ENCODE measurements around the gene MARK4.

Gene MARK4

GRCh38 chr19:45244133-45244794, 6.8 kb upstream of the MARK4 start:
- TF ChIP-seq, protein P1, sequence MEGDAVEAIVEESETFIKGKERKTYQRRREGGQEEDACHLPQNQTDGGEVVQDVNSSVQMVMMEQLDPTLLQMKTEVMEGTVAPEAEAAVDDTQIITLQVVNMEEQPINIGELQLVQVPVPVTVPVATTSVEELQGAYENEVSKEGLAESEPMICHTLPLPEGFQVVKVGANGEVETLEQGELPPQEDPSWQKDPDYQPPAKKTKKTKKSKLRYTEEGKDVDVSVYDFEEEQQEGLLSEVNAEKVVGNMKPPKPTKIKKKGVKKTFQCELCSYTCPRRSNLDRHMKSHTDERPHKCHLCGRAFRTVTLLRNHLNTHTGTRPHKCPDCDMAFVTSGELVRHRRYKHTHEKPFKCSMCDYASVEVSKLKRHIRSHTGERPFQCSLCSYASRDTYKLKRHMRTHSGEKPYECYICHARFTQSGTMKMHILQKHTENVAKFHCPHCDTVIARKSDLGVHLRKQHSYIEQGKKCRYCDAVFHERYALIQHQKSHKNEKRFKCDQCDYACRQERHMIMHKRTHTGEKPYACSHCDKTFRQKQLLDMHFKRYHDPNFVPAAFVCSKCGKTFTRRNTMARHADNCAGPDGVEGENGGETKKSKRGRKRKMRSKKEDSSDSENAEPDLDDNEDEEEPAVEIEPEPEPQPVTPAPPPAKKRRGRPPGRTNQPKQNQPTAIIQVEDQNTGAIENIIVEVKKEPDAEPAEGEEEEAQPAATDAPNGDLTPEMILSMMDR (IDR thresholded peaks at IDR 0.05; ENCODE audit: low read depth, low read length): no peak

DNA sequence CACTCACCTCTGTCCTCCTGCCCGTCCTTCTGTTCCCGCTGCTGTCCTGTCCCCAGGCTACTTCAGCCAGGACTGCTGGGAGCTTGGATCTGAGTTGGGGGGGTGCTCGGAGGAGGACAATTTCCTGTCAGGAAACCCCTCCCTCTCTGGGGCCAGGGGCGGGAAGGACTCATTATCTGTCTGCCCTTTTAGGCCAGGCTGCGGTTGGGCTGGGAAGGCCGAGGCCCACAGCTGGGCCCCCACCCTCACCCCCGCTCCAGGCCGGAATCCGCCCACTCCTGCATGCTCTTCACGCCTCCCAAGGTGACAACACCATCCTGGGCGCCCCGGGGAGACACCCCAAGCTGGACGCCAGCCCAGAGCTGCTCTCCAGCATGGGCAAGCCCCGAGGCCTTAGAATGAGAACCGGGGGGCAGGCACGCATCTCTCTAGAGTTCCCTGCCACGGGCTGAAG, 5.7 kb upstream of the MARK4 start, which contains the start of gene EXOC3L2:
Gene EXOC3L2 (minus strand): TSS at position 74 of the 454 bp plus-strand sequence. CDS start 6,362 bp downstream, outside the sequence.
- TF ChIP-seq, protein P1 (IDR thresholded peaks at IDR 0.05; ENCODE audit: low read depth, low read length): no peak
- H3K4me3 ChIP-seq (ENCODE audit: low read depth, low read length): no peak within 1 kb of the TSS

More at GRCh38 chr19:45244133-45244794, 6.8 kb upstream of the MARK4 start:
- no peak overlapping the region for H3K4me3 ChIP-seq (ENCODE audit: low read depth, low read length)

- H3K4me3 ChIP-seq (ENCODE audit: low read depth, low read length): no peak overlapping the region
- TF ChIP-seq, protein P1 (IDR thresholded peaks at IDR 0.05; ENCODE audit: low read depth, low read length): no peak
Observed at GRCh38 chr19:45245826-45246225, 5.2 kb upstream of the MARK4 start.

- TF ChIP-seq, protein P1 (IDR thresholded peaks at IDR 0.05; ENCODE audit: low read depth, low read length): no peak
- no peak overlapping the region for H3K4me3 ChIP-seq (ENCODE audit: low read depth, low read length)
Observed at GRCh38 chr19:45247136-45247535, 3.9 kb upstream of the MARK4 start.

GRCh38 chr19:45249261-45250033, 1.6 kb upstream of the MARK4 start:
- TF ChIP-seq, protein P1 (IDR thresholded peaks at IDR 0.05; ENCODE audit: low read depth, low read length): no peak
- no peak overlapping the region for H3K4me3 ChIP-seq (ENCODE audit: low read depth, low read length)

DNA sequence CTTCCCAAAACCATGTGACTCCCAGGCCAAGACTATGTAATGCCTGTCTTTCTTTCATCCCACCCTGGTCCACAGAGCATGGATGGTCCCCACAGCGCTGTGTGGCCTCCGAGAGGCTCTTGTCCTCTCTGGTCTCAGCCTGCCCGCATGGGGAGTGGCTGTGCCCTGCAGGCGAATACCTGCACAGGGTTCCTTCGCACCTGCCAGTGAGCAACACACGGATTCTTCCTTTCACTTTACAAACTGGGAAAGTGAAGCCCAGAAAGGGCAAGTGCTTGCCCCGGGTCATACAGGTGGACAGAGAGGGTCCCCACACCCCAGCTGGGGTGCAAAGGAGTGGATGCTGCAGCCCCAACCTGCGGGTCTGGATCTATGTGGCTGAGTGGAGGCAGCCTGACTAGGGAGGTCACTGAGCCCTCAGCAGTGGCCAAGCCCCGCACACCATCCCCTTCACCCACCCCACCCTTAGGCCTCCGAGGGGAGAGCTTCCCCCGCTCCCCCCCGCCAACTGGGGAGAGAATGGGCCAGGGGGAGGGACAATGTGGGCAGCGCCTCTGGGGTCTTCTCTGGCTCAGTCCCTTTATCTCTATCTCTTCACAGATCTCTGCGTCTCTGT, 747 bp upstream of the MARK4 start:
- peak overlapping the region; percentile 65 for H3K4me3 ChIP-seq (ENCODE audit: low read depth, low read length)
- TF ChIP-seq, protein P1 (IDR thresholded peaks at IDR 0.05; ENCODE audit: low read depth, low read length): no peak
